HEK293 (cell line): ENCODE data around the gene CREB3L1.

ENCODE experiments used
- CTCF ChIA-PET: fragments of 350-600 bp; formaldehyde crosslinking; extraction: SDS; loops from one replicate; lab custom pipeline; 2021; ENCODE audit warnings: antibody characterized with exemption; lab: Yijun Ruan, JAX
- POLR2A ChIA-PET: fragments of 300-600 bp; formaldehyde crosslinking; extraction: SDS; loops from one replicate; lab custom pipeline; 2020; ENCODE audit warnings: antibody characterized with exemption, inconsistent platforms; lab: Yijun Ruan, JAX
- H3K27ac ChIP-seq: fragments of 200-500 bp; sonication (Bioruptor generic); 2 replicates; pipeline ENCODE4 v1.5.1; 2014; ENCODE audit warnings: low read depth, low read length, control low read depth, inconsistent platforms; ENCODE audit errors: extremely low read depth
- H3K36me3 ChIP-seq, 2 experiments: fragments of 200-500 bp in 1 of 2; sonication (Bioruptor generic) in 1 of 2; 1 replicate in 1 of 2; 2 replicates in 1 of 2; pipeline ENCODE4 v1.5.1; 2014 to 2017; ENCODE audit warnings: inconsistent platforms in 2 of 2, low read length in 2 of 2; ENCODE audit not compliant: control insufficient read depth in 2 of 2, insufficient read depth in 1 of 2
- H3K4me1 ChIP-seq: fragments of 200-500 bp; sonication (Bioruptor generic); 2 replicates; pipeline ENCODE4 v1.5.1; 2014; ENCODE audit warnings: mild to moderate bottlenecking, low read length, inconsistent platforms; ENCODE audit not compliant: control insufficient read depth, insufficient read depth
- H3K4me3 ChIP-seq: 2 replicates; pipeline ENCODE4 v1.5.1; 2011; ENCODE audit warnings: low read depth, mild to moderate bottlenecking, control low read depth, low read length, moderate library complexity
- H3K9me3 ChIP-seq: fragments of 200-500 bp; sonication (Bioruptor generic); 2 replicates; pipeline ENCODE4 v1.5.1; 2014; ENCODE audit warnings: low read depth, low read length, inconsistent platforms; ENCODE audit not compliant: control insufficient read depth, insufficient read depth
- GLIS2 ChIP-seq: fragments of 450-650 bp; formaldehyde crosslinking; IDR thresholded peaks from 2 replicates; pipeline ENCODE4 v1.5.1; 2016; ENCODE audit warnings: missing biosample characterization, missing genetic modification characterization
- HOXC10 ChIP-seq: sonication (generic); formaldehyde crosslinking; IDR thresholded peaks from 2 replicates; pipeline ENCODE4 v1.8.1; 2023; ENCODE audit warnings: mild to moderate bottlenecking, missing genetic modification reagents
- KLF9 ChIP-seq: fragments of 450-650 bp; formaldehyde crosslinking; IDR thresholded peaks from 2 replicates; pipeline ENCODE4 v1.5.1; 2016; ENCODE audit warnings: missing biosample characterization, missing genetic modification characterization, low read depth
- RBAK ChIP-seq: fragments of 450-650 bp; formaldehyde crosslinking; IDR thresholded peaks from 2 replicates; pipeline ENCODE4 v1.5.1; 2016; ENCODE audit warnings: missing biosample characterization, missing genetic modification characterization
- SP3 ChIP-seq: fragments of 450-650 bp; formaldehyde crosslinking; IDR thresholded peaks from 2 replicates; pipeline ENCODE4 v1.5.1; 2016; ENCODE audit warnings: missing biosample characterization, missing genetic modification characterization
- SP7 ChIP-seq: fragments of 450-650 bp; formaldehyde crosslinking; IDR thresholded peaks from 2 replicates; pipeline ENCODE4 v1.5.1; 2016; ENCODE audit warnings: missing biosample characterization, missing genetic modification characterization
- ZEB2 ChIP-seq: fragments of 450-650 bp; formaldehyde crosslinking; IDR thresholded peaks from 2 replicates; pipeline ENCODE4 v1.5.1; 2016; ENCODE audit warnings: missing biosample characterization, missing genetic modification characterization
- ZIC2 ChIP-seq: fragments of 450-650 bp; formaldehyde crosslinking; IDR thresholded peaks from 2 replicates; pipeline ENCODE4 v1.5.1; 2016; ENCODE audit warnings: missing biosample characterization, missing genetic modification characterization
- ZNF223 ChIP-seq: fragments of 450-650 bp; formaldehyde crosslinking; IDR thresholded peaks from 2 replicates; pipeline ENCODE4 v1.5.1; 2016; ENCODE audit warnings: missing biosample characterization, missing genetic modification characterization
- ZNF302 ChIP-seq: fragments of 450-650 bp; formaldehyde crosslinking; IDR thresholded peaks from 2 replicates; pipeline ENCODE4 v1.5.1; 2016; ENCODE audit warnings: missing biosample characterization, missing genetic modification characterization, low read depth
- ZNF350 ChIP-seq: fragments of 450-650 bp; formaldehyde crosslinking; IDR thresholded peaks from 2 replicates; pipeline ENCODE4 v1.5.0; 2017; ENCODE audit warnings: missing biosample characterization, mild to moderate bottlenecking, missing genetic modification characterization
- ZNF366 ChIP-seq: fragments of 450-650 bp; formaldehyde crosslinking; conservative IDR thresholded peaks from 2 replicates; pipeline ENCODE4 v1.5.1; 2016; ENCODE audit warnings: missing biosample characterization, missing genetic modification characterization
- ZNF37A ChIP-seq: fragments of 450-650 bp; IDR thresholded peaks from 2 replicates; pipeline ENCODE4 v1.5.1; 2018; ENCODE audit warnings: missing biosample characterization, missing genetic modification characterization
- ZNF501 ChIP-seq: fragments of 450-650 bp; formaldehyde crosslinking; IDR thresholded peaks from 2 replicates; pipeline ENCODE4 v1.5.1; 2016; ENCODE audit warnings: missing biosample characterization, missing genetic modification characterization
- ZNF510 ChIP-seq: fragments of 450-650 bp; formaldehyde crosslinking; IDR thresholded peaks from 2 replicates; pipeline ENCODE4 v1.5.1; 2018; ENCODE audit warnings: mild to moderate bottlenecking, missing genetic modification characterization, missing biosample characterization; ENCODE audit not compliant: insufficient replicate concordance
- ZNF549 ChIP-seq: fragments of 450-650 bp; IDR thresholded peaks from 2 replicates; pipeline ENCODE4 v1.5.1; 2018; ENCODE audit warnings: missing biosample characterization, missing genetic modification characterization, mild to moderate bottlenecking, inconsistent platforms, moderate library complexity
- ZNF558 ChIP-seq: fragments of 450-650 bp; formaldehyde crosslinking; IDR thresholded peaks from 2 replicates; pipeline ENCODE4 v1.5.1; 2016; ENCODE audit warnings: missing biosample characterization, missing genetic modification characterization
- ZNF596 ChIP-seq: fragments of 450-650 bp; IDR thresholded peaks from 2 replicates; pipeline ENCODE4 v1.5.0; 2018; ENCODE audit warnings: missing biosample characterization, mild to moderate bottlenecking, missing genetic modification characterization, moderate library complexity
- ZNF621 ChIP-seq: fragments of 450-650 bp; formaldehyde crosslinking; IDR thresholded peaks from 2 replicates; pipeline ENCODE4 v1.5.1; 2017; ENCODE audit warnings: missing biosample characterization, missing genetic modification characterization
- ZNF629 ChIP-seq: fragments of 450-650 bp; formaldehyde crosslinking; IDR thresholded peaks from 2 replicates; pipeline ENCODE4 v1.5.1; 2017; ENCODE audit warnings: missing biosample characterization, missing genetic modification characterization
- ZNF670 ChIP-seq: fragments of 450-650 bp; formaldehyde crosslinking; IDR thresholded peaks from 2 replicates; pipeline ENCODE4 v1.5.1; 2016; ENCODE audit warnings: missing biosample characterization, missing genetic modification characterization, low read depth
- ZNF677 ChIP-seq: fragments of 450-650 bp; IDR thresholded peaks from 2 replicates; pipeline ENCODE4 v1.5.0; 2018; ENCODE audit warnings: missing biosample characterization, mild to moderate bottlenecking, missing genetic modification characterization, moderate library complexity
- ZNF768 ChIP-seq: fragments of 450-650 bp; formaldehyde crosslinking; IDR thresholded peaks from 2 replicates; pipeline ENCODE4 v1.5.1; 2018; ENCODE audit warnings: missing biosample characterization, mild to moderate bottlenecking, missing genetic modification characterization
- ZNF777 ChIP-seq: fragments of 450-650 bp; formaldehyde crosslinking; IDR thresholded peaks from 2 replicates; pipeline ENCODE4 v1.5.1; 2017; ENCODE audit warnings: missing biosample characterization, missing genetic modification characterization, borderline replicate concordance
- ZNF837 ChIP-seq: fragments of 450-650 bp; formaldehyde crosslinking; IDR thresholded peaks from 2 replicates; pipeline ENCODE4 v1.5.1; 2016; ENCODE audit warnings: missing biosample characterization, missing genetic modification characterization
- TF ChIP-seq, protein P1 (sequence below): fragments of 450-650 bp; formaldehyde crosslinking; IDR thresholded peaks from 2 replicates; pipeline ENCODE4 v1.5.1; 2016; ENCODE audit warnings: missing biosample characterization, missing genetic modification characterization
- TF ChIP-seq, protein P2 (sequence below): fragments of 450-650 bp; formaldehyde crosslinking; IDR thresholded peaks from 2 replicates; pipeline ENCODE4 v1.5.1; 2016; ENCODE audit warnings: missing biosample characterization, missing genetic modification characterization, borderline replicate concordance
- TF ChIP-seq, protein P3 (sequence below): fragments of 450-650 bp; formaldehyde crosslinking; IDR thresholded peaks from 2 replicates; pipeline ENCODE4 v1.5.1; 2016; ENCODE audit warnings: missing biosample characterization, missing genetic modification characterization
- TF ChIP-seq, protein P4 (sequence below): IDR thresholded peaks from 2 replicates; pipeline ENCODE4 v1.6.1; 2011; ENCODE audit warnings: mild to moderate bottlenecking, low read depth, low read length, borderline replicate concordance
- TF ChIP-seq, protein P5 (sequence below): fragments of 450-650 bp; formaldehyde crosslinking; IDR thresholded peaks from 2 replicates; pipeline ENCODE4 v1.5.1; 2017; ENCODE audit warnings: missing biosample characterization, missing genetic modification characterization
- TF ChIP-seq, protein P6 (sequence below): fragments of 450-650 bp; formaldehyde crosslinking; IDR thresholded peaks from 2 replicates; pipeline ENCODE4 v1.5.1; 2016; ENCODE audit warnings: missing biosample characterization, missing genetic modification characterization, low read depth

Gene CREB3L1

DNA sequence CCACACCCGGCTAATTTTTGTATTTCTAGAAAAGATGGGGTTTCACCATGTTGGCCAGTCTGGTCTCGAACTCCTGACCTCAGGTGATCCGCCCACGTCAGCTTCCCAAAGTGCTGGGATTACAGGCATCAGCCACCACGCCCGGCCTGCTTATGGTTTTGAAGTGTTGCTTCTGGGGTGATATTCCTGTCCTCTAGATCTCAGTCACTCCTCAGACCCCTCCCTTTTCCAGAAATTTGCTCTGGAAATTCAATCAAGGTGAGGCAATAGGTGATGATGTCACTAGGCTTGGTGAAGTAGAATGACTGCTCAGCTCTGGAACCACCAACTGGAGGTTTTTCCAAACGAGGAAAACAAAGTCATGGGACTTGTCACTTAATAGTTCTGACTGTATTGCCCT is 36.6 kb upstream of the CREB3L1 start:
- no peak overlapping the region for H3K27ac ChIP-seq
- ChIA-PET POLR2A (no interaction called here), CTCF (interaction anchor here (0.5 to 19.5 kb wide), 13 partner anchors 18 to 577 kb away, joined by 3 to 451 read pairs (median 6); partner anchors contain the start of gene DGKZ)
- H3K4me3 ChIP-seq, result no peak overlapping the region
- H3K4me1 ChIP-seq, result peaks cover 2% of the 10 kb centered on the region; the same call in 1 of the 2 replicates
- no peaks in the 10 kb centered on the region for H3K9me3 ChIP-seq
- no peaks in the 10 kb centered on the region for H3K36me3 ChIP-seq
- TF ChIP-seq ZNF677 (tag by site-specific recombination) (no peak), ZNF558 (peak; percentile 24; the same call in 1 of the 2 replicates), SP7 (tag by site-specific recombination) (peak; percentile 40), ZNF837 (tag by site-specific recombination) (no peak), GLIS2 (tag by site-specific recombination) (no peak), ZNF366 (tag by site-specific recombination) (no peak), ZNF629 (peak; percentile 68; the same call in 1 of the 2 replicates), KLF9 (tag by site-specific recombination) (no peak), ZNF670 (tag by site-specific recombination) (no peak), ZNF549 (tag by site-specific recombination) (no peak), RBAK (tag by site-specific recombination) (no peak), ZNF510 (tag by site-specific recombination) (no peak), ZNF777 (tag by site-specific recombination) (no peak), ZNF768 (no peak), ZNF621 (tag by site-specific recombination) (no peak), SP3 (peak; percentile 18; the same call in 1 of the 2 replicates), ZNF501 (tag by site-specific recombination) (no peak), ZNF596 (no peak), ZNF223 (tag by site-specific recombination) (no peak), ZNF37A (tag by site-specific recombination) (no peak), ZIC2 (tag by site-specific recombination) (no peak), ZNF302 (tag by site-specific recombination) (no peak), ZEB2 (tag by site-specific recombination) (0 out of 2 replicates have a peak, but pooled peaks have one; percentile 21), HOXC10 (no peak), ZNF350 (tag by site-specific recombination) (no peak)
- TF ChIP-seq, protein P1, sequence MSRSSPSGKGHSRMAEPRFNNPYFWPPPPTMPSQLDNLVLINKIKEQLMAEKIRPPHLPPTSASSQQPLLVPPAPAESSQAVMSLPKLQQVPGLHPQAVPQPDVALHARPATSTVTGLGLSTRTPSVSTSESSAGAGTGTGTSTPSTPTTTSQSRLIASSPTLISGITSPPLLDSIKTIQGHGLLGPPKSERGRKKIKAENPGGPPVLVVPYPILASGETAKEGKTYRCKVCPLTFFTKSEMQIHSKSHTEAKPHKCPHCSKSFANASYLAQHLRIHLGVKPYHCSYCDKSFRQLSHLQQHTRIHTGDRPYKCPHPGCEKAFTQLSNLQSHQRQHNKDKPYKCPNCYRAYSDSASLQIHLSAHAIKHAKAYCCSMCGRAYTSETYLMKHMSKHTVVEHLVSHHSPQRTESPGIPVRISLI, result no peak
- TF ChIP-seq, protein P2, sequence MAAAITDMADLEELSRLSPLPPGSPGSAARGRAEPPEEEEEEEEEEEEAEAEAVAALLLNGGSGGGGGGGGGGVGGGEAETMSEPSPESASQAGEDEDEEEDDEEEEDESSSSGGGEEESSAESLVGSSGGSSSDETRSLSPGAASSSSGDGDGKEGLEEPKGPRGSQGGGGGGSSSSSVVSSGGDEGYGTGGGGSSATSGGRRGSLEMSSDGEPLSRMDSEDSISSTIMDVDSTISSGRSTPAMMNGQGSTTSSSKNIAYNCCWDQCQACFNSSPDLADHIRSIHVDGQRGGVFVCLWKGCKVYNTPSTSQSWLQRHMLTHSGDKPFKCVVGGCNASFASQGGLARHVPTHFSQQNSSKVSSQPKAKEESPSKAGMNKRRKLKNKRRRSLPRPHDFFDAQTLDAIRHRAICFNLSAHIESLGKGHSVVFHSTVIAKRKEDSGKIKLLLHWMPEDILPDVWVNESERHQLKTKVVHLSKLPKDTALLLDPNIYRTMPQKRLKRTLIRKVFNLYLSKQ (tag by site-specific recombination), result no peak
- TF ChIP-seq, protein P3, sequence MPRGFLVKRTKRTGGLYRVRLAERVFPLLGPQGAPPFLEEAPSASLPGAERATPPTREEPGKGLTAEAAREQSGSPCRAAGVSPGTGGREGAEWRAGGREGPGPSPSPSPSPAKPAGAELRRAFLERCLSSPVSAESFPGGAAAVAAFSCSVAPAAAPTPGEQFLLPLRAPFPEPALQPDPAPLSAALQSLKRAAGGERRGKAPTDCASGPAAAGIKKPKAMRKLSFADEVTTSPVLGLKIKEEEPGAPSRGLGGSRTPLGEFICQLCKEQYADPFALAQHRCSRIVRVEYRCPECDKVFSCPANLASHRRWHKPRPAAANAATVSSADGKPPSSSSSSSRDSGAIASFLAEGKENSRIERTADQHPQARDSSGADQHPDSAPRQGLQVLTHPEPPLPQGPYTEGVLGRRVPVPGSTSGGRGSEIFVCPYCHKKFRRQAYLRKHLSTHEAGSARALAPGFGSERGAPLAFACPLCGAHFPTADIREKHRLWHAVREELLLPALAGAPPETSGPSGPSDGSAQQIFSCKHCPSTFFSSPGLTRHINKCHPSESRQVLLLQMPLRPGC (tag by site-specific recombination), result no peak
- TF ChIP-seq, protein P4, sequence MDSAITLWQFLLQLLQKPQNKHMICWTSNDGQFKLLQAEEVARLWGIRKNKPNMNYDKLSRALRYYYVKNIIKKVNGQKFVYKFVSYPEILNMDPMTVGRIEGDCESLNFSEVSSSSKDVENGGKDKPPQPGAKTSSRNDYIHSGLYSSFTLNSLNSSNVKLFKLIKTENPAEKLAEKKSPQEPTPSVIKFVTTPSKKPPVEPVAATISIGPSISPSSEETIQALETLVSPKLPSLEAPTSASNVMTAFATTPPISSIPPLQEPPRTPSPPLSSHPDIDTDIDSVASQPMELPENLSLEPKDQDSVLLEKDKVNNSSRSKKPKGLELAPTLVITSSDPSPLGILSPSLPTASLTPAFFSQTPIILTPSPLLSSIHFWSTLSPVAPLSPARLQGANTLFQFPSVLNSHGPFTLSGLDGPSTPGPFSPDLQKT, result no peak
- TF ChIP-seq, protein P5, sequence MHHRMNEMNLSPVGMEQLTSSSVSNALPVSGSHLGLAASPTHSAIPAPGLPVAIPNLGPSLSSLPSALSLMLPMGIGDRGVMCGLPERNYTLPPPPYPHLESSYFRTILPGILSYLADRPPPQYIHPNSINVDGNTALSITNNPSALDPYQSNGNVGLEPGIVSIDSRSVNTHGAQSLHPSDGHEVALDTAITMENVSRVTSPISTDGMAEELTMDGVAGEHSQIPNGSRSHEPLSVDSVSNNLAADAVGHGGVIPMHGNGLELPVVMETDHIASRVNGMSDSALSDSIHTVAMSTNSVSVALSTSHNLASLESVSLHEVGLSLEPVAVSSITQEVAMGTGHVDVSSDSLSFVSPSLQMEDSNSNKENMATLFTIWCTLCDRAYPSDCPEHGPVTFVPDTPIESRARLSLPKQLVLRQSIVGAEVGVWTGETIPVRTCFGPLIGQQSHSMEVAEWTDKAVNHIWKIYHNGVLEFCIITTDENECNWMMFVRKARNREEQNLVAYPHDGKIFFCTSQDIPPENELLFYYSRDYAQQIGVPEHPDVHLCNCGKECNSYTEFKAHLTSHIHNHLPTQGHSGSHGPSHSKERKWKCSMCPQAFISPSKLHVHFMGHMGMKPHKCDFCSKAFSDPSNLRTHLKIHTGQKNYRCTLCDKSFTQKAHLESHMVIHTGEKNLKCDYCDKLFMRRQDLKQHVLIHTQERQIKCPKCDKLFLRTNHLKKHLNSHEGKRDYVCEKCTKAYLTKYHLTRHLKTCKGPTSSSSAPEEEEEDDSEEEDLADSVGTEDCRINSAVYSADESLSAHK (tag by site-specific recombination), result no peak
- TF ChIP-seq, protein P6, sequence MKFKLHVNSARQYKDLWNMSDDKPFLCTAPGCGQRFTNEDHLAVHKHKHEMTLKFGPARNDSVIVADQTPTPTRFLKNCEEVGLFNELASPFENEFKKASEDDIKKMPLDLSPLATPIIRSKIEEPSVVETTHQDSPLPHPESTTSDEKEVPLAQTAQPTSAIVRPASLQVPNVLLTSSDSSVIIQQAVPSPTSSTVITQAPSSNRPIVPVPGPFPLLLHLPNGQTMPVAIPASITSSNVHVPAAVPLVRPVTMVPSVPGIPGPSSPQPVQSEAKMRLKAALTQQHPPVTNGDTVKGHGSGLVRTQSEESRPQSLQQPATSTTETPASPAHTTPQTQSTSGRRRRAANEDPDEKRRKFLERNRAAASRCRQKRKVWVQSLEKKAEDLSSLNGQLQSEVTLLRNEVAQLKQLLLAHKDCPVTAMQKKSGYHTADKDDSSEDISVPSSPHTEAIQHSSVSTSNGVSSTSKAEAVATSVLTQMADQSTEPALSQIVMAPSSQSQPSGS, result peak; percentile 85
